Measurements from ENCODE around the gene TAGLN. TPM values are rescaled to one million over a fixed set of nuclear protein-coding genes. Genes with fewer than 3 reads are reported as not detected.

TAGLN gene
- total and polyA plus RNA-seq, 9 of the 15 experiments (the other 6 are each of a cell fraction or from before 2014, with no cell fraction given): 0.21 to 4.9 (median 1.1) TPM

DNA sequence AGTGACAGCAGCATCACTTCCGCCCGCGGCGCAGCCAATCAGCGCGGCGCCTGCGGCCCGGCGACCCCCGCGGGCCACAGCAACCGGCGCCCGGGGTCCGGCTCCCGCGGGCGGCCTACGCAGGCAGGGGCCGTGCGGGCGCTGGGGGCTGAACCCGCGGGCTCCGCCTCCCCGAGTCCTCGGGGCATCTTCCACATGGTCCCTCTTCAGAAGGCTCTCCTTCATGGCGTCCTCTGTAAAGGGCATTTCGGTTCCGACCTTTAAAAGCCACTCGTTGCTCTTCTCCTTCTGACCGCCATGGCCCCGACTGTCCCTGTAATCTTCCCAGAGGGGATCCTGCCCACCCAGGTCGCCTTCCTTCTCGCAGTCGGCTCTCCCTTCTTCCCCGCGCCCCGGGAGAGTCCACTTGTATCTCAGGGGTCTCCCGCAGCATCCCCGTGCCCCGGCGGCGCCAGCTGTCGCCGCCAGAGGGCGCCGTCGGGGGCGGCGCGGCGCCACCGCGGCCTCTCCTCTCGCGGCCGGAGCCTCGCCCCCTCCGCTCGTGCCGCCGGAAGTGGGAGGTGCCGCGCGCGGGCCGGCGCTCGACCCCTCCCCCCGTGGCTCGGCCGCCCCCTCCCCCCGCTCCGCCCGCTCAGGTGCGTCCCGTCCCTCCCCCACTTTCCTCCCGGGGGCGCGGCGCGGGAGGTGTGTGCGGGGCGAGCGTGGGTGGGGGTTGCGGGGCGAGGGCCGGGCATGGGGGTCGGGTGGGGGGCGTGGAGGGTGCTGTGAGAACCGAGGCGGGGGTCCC lies 33.1 kb downstream of the TAGLN start, which contains the start of gene RNF214 (continued):
- no peak for TF ChIP-seq MTA1 (IDR thresholded peaks at IDR 0.05; ENCODE audit: borderline replicate concordance)
- TF ChIP-seq CBX2 (IDR thresholded peaks at IDR 0.05; ENCODE audit: insufficient read depth, low read length, poor library complexity, severe bottlenecking): no peak
- TF ChIP-seq SAP30 (IDR thresholded peaks at IDR 0.05; ENCODE audit: borderline replicate concordance, insufficient read depth, low read depth, low read length, poor library complexity, severe bottlenecking): peak; percentile 52
- TF ChIP-seq, protein P1, sequence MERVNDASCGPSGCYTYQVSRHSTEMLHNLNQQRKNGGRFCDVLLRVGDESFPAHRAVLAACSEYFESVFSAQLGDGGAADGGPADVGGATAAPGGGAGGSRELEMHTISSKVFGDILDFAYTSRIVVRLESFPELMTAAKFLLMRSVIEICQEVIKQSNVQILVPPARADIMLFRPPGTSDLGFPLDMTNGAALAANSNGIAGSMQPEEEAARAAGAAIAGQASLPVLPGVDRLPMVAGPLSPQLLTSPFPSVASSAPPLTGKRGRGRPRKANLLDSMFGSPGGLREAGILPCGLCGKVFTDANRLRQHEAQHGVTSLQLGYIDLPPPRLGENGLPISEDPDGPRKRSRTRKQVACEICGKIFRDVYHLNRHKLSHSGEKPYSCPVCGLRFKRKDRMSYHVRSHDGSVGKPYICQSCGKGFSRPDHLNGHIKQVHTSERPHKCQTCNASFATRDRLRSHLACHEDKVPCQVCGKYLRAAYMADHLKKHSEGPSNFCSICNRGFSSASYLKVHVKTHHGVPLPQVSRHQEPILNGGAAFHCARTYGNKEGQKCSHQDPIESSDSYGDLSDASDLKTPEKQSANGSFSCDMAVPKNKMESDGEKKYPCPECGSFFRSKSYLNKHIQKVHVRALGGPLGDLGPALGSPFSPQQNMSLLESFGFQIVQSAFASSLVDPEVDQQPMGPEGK (CRISPR knock-in tag; IDR thresholded peaks at IDR 0.05; ENCODE audit: borderline replicate concordance): no peak
- TF ChIP-seq, protein P2, sequence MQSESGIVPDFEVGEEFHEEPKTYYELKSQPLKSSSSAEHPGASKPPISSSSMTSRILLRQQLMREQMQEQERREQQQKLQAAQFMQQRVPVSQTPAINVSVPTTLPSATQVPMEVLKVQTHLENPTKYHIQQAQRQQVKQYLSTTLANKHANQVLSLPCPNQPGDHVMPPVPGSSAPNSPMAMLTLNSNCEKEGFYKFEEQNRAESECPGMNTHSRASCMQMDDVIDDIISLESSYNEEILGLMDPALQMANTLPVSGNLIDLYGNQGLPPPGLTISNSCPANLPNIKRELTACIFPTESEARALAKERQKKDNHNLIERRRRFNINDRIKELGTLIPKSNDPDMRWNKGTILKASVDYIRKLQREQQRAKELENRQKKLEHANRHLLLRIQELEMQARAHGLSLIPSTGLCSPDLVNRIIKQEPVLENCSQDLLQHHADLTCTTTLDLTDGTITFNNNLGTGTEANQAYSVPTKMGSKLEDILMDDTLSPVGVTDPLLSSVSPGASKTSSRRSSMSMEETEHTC (IDR thresholded peaks at IDR 0.05): no peak
- no peak for TF ChIP-seq ZNF124 (CRISPR knock-in tag; IDR thresholded peaks at IDR 0.05)
- no peak for TF ChIP-seq ZKSCAN8 (CRISPR knock-in tag; IDR thresholded peaks at IDR 0.05)
- TF ChIP-seq BCLAF1 (IDR thresholded peaks at IDR 0.05; ENCODE audit: borderline replicate concordance in 1 of 2, control insufficient read depth in 1 of 2, low read depth in 2 of 2, low read length in 1 of 2): peak in 1 of 2 experiments; percentile 76; a peak in 1 of 4 replicates
- TF ChIP-seq, protein P3, sequence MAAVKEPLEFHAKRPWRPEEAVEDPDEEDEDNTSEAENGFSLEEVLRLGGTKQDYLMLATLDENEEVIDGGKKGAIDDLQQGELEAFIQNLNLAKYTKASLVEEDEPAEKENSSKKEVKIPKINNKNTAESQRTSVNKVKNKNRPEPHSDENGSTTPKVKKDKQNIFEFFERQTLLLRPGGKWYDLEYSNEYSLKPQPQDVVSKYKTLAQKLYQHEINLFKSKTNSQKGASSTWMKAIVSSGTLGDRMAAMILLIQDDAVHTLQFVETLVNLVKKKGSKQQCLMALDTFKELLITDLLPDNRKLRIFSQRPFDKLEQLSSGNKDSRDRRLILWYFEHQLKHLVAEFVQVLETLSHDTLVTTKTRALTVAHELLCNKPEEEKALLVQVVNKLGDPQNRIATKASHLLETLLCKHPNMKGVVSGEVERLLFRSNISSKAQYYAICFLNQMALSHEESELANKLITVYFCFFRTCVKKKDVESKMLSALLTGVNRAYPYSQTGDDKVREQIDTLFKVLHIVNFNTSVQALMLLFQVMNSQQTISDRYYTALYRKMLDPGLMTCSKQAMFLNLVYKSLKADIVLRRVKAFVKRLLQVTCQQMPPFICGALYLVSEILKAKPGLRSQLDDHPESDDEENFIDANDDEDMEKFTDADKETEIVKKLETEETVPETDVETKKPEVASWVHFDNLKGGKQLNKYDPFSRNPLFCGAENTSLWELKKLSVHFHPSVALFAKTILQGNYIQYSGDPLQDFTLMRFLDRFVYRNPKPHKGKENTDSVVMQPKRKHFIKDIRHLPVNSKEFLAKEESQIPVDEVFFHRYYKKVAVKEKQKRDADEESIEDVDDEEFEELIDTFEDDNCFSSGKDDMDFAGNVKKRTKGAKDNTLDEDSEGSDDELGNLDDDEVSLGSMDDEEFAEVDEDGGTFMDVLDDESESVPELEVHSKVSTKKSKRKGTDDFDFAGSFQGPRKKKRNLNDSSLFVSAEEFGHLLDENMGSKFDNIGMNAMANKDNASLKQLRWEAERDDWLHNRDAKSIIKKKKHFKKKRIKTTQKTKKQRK (IDR thresholded peaks at IDR 0.05; ENCODE audit: borderline replicate concordance, low read depth, low read length): no peak
- no peak for TF ChIP-seq SMAD1 (IDR thresholded peaks at IDR 0.05; ENCODE audit: low read depth, low read length, partially characterized antibody)
- no peak for TF ChIP-seq ZNF282 (CRISPR knock-in tag; IDR thresholded peaks at IDR 0.05)
- TF ChIP-seq KDM2B (CRISPR knock-in tag; IDR thresholded peaks at IDR 0.05): no peak
- TF ChIP-seq, protein P4, sequence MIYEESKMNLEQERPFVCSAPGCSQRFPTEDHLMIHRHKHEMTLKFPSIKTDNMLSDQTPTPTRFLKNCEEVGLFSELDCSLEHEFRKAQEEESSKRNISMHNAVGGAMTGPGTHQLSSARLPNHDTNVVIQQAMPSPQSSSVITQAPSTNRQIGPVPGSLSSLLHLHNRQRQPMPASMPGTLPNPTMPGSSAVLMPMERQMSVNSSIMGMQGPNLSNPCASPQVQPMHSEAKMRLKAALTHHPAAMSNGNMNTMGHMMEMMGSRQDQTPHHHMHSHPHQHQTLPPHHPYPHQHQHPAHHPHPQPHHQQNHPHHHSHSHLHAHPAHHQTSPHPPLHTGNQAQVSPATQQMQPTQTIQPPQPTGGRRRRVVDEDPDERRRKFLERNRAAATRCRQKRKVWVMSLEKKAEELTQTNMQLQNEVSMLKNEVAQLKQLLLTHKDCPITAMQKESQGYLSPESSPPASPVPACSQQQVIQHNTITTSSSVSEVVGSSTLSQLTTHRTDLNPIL (CRISPR knock-in tag; IDR thresholded peaks at IDR 0.05): no peak
- no peak for TF ChIP-seq RFX5 (IDR thresholded peaks at IDR 0.05; ENCODE audit: low read depth, low read length)

Measured in K562 (cell line).